ENCODE results near the gene SPNS1.

The SPNS1 gene

DNA sequence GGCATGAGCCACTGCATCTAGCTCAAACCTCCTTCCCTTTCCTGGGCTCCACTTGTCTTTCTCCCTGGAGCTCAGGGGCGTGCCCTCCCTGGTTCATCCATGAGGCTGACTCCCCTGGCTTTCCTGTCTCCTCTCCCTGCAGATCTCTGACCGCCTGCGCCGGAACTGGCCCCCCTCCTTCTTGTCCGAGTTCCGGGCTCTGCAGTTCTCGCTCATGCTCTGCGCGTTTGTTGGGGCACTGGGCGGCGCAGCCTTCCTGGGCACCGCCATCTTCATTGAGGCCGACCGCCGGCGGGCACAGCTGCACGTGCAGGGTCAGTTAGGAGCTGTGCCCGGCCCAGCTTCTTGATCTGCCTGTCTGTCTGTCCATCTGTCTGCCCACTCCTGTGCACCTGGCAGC is 9.1 kb downstream of the SPNS1 start:
- no peak overlapping the region for H3K27ac Mint-ChIP-seq
- H3K4me1 Mint-ChIP-seq = no peaks in the 10 kb centered on the region
- TF ChIP-seq CTCF (IDR thresholded peaks at IDR 0.05; ENCODE audit: unreplicated experiment in 3 of 3) = no peak
- peaks cover 5% of the 10 kb centered on the region for H3K9me3 Mint-ChIP-seq
- no peak overlapping the region for H3K4me3 Mint-ChIP-seq
- H3K36me3 Mint-ChIP-seq (ENCODE audit: low read depth) = peaks cover 52% of the 10 kb centered on the region
- H3K27me3 Mint-ChIP-seq (ENCODE audit: low read depth) = no peaks in the 10 kb centered on the region

GRCh38 chr16:28984091-28984490 is 9.5 kb downstream of the SPNS1 start:
- no peak overlapping the region for H3K4me3 Mint-ChIP-seq

DNA sequence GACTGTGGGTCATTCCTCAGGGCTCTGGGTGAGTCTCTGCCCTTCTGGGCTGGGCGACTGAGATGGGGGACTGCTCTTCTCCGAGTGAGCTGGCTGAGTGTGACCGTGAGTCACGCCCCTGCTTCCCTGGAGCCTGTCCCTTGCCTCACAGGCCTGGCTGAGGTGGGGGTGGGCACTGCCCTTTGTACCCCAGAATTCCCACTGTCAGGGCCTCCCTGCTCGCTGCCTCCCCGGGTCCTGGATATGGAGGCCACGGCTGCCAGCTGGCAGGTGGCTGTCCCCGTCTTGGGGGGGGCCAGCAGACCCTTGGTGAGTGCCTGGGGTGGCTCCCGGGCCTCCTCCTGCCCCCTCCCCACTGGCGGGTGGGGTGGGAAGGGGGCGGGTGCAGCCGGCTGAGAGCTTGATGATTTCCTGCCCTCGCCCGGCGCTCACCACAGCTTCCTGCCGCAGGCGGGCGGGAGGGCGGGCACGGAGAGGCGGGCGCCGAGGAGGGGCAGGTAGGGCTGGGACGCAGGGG is 10.1 kb downstream of the SPNS1 start, which contains the start of gene LAT:
Gene LAT, plus strand, starts transcription at position 434 of the 517 bp plus-strand sequence. CDS start 366 bp downstream, outside the sequence.
- Mint-ChIP-seq H3K27me3 (ENCODE audit: low read depth) (no peaks in the 10 kb centered on the region), H3K4me1 (no peaks in the 10 kb centered on the region), H3K9me3 (peaks cover 5% of the 10 kb centered on the region), H3K27ac (no peak within 1 kb of the TSS), H3K36me3 (ENCODE audit: low read depth) (peaks cover 55% of the 10 kb centered on the region), H3K4me3 (no peak within 1 kb of the TSS)
- TF ChIP-seq CTCF (IDR thresholded peaks at IDR 0.05; ENCODE audit: unreplicated experiment in 3 of 3) = no peak

More at GRCh38 chr16:28984091-28984490, 9.5 kb downstream of the SPNS1 start:
- no peak for TF ChIP-seq CTCF (IDR thresholded peaks at IDR 0.05; ENCODE audit: unreplicated experiment in 3 of 3)
- no peaks in the 10 kb centered on the region for H3K27me3 Mint-ChIP-seq (ENCODE audit: low read depth)
- H3K9me3 Mint-ChIP-seq = peaks cover 5% of the 10 kb centered on the region
- H3K36me3 Mint-ChIP-seq (ENCODE audit: low read depth) = peaks cover 52% of the 10 kb centered on the region
- H3K4me1 Mint-ChIP-seq = no peaks in the 10 kb centered on the region
- no peak overlapping the region for H3K27ac Mint-ChIP-seq

- no peak for TF ChIP-seq CTCF (IDR thresholded peaks at IDR 0.05; ENCODE audit: unreplicated experiment in 3 of 3)
- Mint-ChIP-seq H3K27me3 (ENCODE audit: low read depth) (no peaks in the 10 kb centered on the region), H3K4me3 (no peak overlapping the region), H3K4me1 (no peaks in the 10 kb centered on the region), H3K27ac (no peak overlapping the region), H3K36me3 (ENCODE audit: low read depth) (peaks cover 59% of the 10 kb centered on the region), H3K9me3 (peaks cover 5% of the 10 kb centered on the region)
Observed at GRCh38 chr16:28985211-28986041, 10.8 kb downstream of the SPNS1 start.

DNA sequence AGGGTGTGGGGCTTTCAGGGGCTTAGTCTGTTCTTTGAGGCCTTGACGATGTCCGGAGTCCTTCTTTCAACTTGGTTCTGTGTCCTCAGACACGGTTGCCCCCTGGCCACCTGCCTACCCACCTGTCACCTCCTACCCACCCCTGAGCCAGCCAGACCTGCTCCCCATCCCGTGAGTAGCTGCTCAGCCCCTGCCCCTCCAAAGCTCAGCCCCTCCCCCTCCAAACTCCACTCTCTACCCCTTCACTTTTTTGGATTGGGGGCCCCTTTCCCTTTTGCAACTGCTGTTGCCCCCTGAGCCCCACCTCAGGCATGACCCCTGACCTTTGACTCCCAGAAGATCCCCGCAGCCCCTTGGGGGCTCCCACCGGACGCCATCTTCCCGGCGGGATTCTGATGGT is 11.5 kb downstream of the SPNS1 start:
- Mint-ChIP-seq H3K4me3 (no peak overlapping the region), H3K9me3 (peaks cover 5% of the 10 kb centered on the region), H3K27ac (no peak overlapping the region), H3K36me3 (ENCODE audit: low read depth) (peaks cover 59% of the 10 kb centered on the region), H3K4me1 (no peaks in the 10 kb centered on the region), H3K27me3 (ENCODE audit: low read depth) (no peaks in the 10 kb centered on the region)
- no peak for TF ChIP-seq CTCF (IDR thresholded peaks at IDR 0.05; ENCODE audit: unreplicated experiment in 3 of 3)

Measured in nephron (organoid).